H9 (cell line): Measurements from ENCODE around the gene FBLN1. TPM values are rescaled to one million over a fixed set of nuclear protein-coding genes. Genes with fewer than 3 reads are reported as not detected.
"Not testable (repeated sequence)": the region's sequence is repeated elsewhere in the genome, so short reads cannot be mapped to it uniquely, and the experiment has no call there.

Source experiments
- DNase-seq: peaks from one replicate; pipeline ENCODE4 v3.0.0-alpha.2; 2017
- H2AFZ ChIP-seq: one replicate; pipeline ENCODE4 v1.6.1; 2013; ENCODE audit warnings: mild to moderate bottlenecking, low read length, control low read depth, moderate library complexity
- H2AK5ac ChIP-seq: 2 replicates; pipeline ENCODE4 v1.6.1; 2013; ENCODE audit warnings: low read length, control low read depth, mixed read lengths; ENCODE audit not compliant: insufficient read length
- H2BK120ac ChIP-seq: one replicate; pipeline ENCODE4 v1.6.1; 2013; ENCODE audit warnings: low read depth, mild to moderate bottlenecking, low read length, control low read depth, inconsistent platforms; ENCODE audit not compliant: poor library complexity, severe bottlenecking
- H2BK12ac ChIP-seq: 2 replicates; pipeline ENCODE4 v1.6.1; 2013; ENCODE audit warnings: low read length, control low read depth, mixed read lengths, low read depth; ENCODE audit not compliant: insufficient read length
- H2BK15ac ChIP-seq: 2 replicates; pipeline ENCODE4 v1.6.1; 2013; ENCODE audit warnings: low read depth, low read length, control low read depth
- H2BK20ac ChIP-seq: one replicate; pipeline ENCODE4 v1.6.1; 2013; ENCODE audit warnings: low read depth, mild to moderate bottlenecking, low read length, control low read depth, inconsistent platforms; ENCODE audit not compliant: poor library complexity, severe bottlenecking
- H2BK5ac ChIP-seq: 2 replicates; pipeline ENCODE4 v1.6.1; 2013; ENCODE audit warnings: low read length, control low read depth, mixed read lengths; ENCODE audit not compliant: insufficient read length
- H3K14ac ChIP-seq: 2 replicates; pipeline ENCODE4 v1.6.1; 2013; ENCODE audit warnings: low read length, control low read depth; ENCODE audit not compliant: insufficient read depth
- H3K18ac ChIP-seq: 2 replicates; pipeline ENCODE4 v1.6.1; 2013; ENCODE audit warnings: low read depth, mild to moderate bottlenecking, mixed read lengths, low read length, control low read depth; ENCODE audit not compliant: insufficient read length
- H3K23ac ChIP-seq: 2 replicates; pipeline ENCODE4 v1.6.1; 2013; ENCODE audit warnings: low read length, control low read depth, mixed read lengths, low read depth; ENCODE audit not compliant: insufficient read length
- H3K23me2 ChIP-seq: 2 replicates; pipeline ENCODE4 v1.6.1; 2013; ENCODE audit warnings: low read depth, mild to moderate bottlenecking, mixed read lengths, low read length, control low read depth; ENCODE audit not compliant: insufficient read length, poor library complexity, severe bottlenecking
- H3K27ac ChIP-seq: 2 replicates; pipeline ENCODE4 v1.5.1; 2013; ENCODE audit warnings: low read length, control low read depth, mixed read lengths, low read depth; ENCODE audit not compliant: insufficient read length
- H3K27me3 ChIP-seq: 2 replicates; pipeline ENCODE4 v1.6.1; 2013; ENCODE audit warnings: low read length, control low read depth, inconsistent platforms; ENCODE audit not compliant: insufficient read depth
- H3K4ac ChIP-seq: 2 replicates; pipeline ENCODE4 v1.6.1; 2013; ENCODE audit warnings: low read depth, mild to moderate bottlenecking, control low read depth, inconsistent platforms, low read length, moderate library complexity
- H3K4me1 ChIP-seq: 2 replicates; pipeline ENCODE4 v1.6.1; 2013; ENCODE audit warnings: low read length, control low read depth, inconsistent platforms; ENCODE audit not compliant: insufficient read depth
- H3K4me2 ChIP-seq: 2 replicates; pipeline ENCODE4 v1.6.1; 2013; ENCODE audit warnings: low read length, control low read depth, mixed read lengths; ENCODE audit not compliant: insufficient read length, insufficient read depth
- H3K56ac ChIP-seq: 2 replicates; pipeline ENCODE4 v1.6.1; 2013; ENCODE audit warnings: low read depth, mild to moderate bottlenecking, mixed read lengths, low read length, control low read depth; ENCODE audit not compliant: insufficient read length
- H3K79me1 ChIP-seq: 2 replicates; pipeline ENCODE4 v1.6.1; 2013; ENCODE audit warnings: low read depth, mild to moderate bottlenecking, moderate library complexity, low read length, control low read depth, inconsistent platforms; ENCODE audit not compliant: insufficient read depth, poor library complexity, severe bottlenecking
- H3K79me2 ChIP-seq: 2 replicates; pipeline ENCODE4 v1.6.1; 2013; ENCODE audit warnings: low read length, control low read depth, inconsistent platforms; ENCODE audit not compliant: insufficient read depth
- H3K9ac ChIP-seq: 2 replicates; pipeline ENCODE4 v1.6.1; 2013; ENCODE audit warnings: low read length, control low read depth, mixed read lengths; ENCODE audit not compliant: insufficient read length; ENCODE audit errors: extremely low read depth
- H3K9me3 ChIP-seq: one replicate; pipeline ENCODE4 v1.6.1; 2013; ENCODE audit warnings: low read depth, low read length, inconsistent platforms; ENCODE audit not compliant: control insufficient read depth
- H3T11ph ChIP-seq: one replicate; pipeline ENCODE4 v1.6.1; 2013; ENCODE audit warnings: mild to moderate bottlenecking, low read length, control low read depth, inconsistent platforms
- H4K20me1 ChIP-seq: one replicate; pipeline ENCODE4 v1.6.1; 2013; ENCODE audit not compliant: control insufficient read depth, insufficient read length, insufficient read depth
- H4K5ac ChIP-seq: 2 replicates; pipeline ENCODE4 v1.6.1; 2013; ENCODE audit warnings: low read depth, mild to moderate bottlenecking, mixed read lengths, low read length, control low read depth; ENCODE audit not compliant: insufficient read length
- H4K8ac ChIP-seq: replicated peaks from 2 replicates; pipeline ENCODE4 v1.6.1; 2013; ENCODE audit warnings: low read length, control low read depth, mixed read lengths, low read depth; ENCODE audit not compliant: insufficient read length
- H4K91ac ChIP-seq: 2 replicates; pipeline ENCODE4 v1.6.1; 2013; ENCODE audit warnings: low read depth, mild to moderate bottlenecking, moderate library complexity, mixed read lengths, low read length, control low read depth; ENCODE audit not compliant: insufficient read length
- H3K27ac Mint-ChIP-seq, 3 experiments: 2 replicates in 2 of 3; 3 replicates in 1 of 3; pipeline ENCODE4 v1.8.0; 2020 to 2021; ENCODE audit warnings: mixed read lengths in 3 of 3, mild to moderate bottlenecking in 1 of 3, moderate library complexity in 1 of 3
- H3K27me3 Mint-ChIP-seq: 2 replicates; pipeline ENCODE4 v1.8.0; 2021; ENCODE audit warnings: low read depth, mild to moderate bottlenecking, moderate library complexity, mixed read lengths
- H3K36me3 Mint-ChIP-seq, 3 experiments: 2 replicates in 2 of 3; 3 replicates in 1 of 3; pipeline ENCODE4 v1.8.0; 2020 to 2021; ENCODE audit warnings: low read depth in 3 of 3, mixed read lengths in 3 of 3; ENCODE audit not compliant: insufficient read depth in 1 of 3
- H3K4me1 Mint-ChIP-seq, 2 experiments: 2 replicates each; pipeline ENCODE4 v1.8.0; 2020; ENCODE audit warnings: mixed read lengths in 2 of 2
- H3K4me3 Mint-ChIP-seq, 2 experiments: 2 replicates in 1 of 2; 3 replicates in 1 of 2; pipeline ENCODE4 v1.8.0; 2020 to 2021; ENCODE audit warnings: mild to moderate bottlenecking in 2 of 2, mixed read lengths in 2 of 2, moderate library complexity in 1 of 2
- H3K9me3 Mint-ChIP-seq, 2 experiments: 2 replicates in 1 of 2; 3 replicates in 1 of 2; pipeline ENCODE4 v1.8.0; 2020; ENCODE audit warnings: mild to moderate bottlenecking in 2 of 2, mixed read lengths in 2 of 2, moderate library complexity in 1 of 2
- WGBS: extraction: QIAGEN DNeasy Blood & Tissue Kit; methylation state at CpG from one replicate; pipeline ENCODE4 v1.1.7; 2013; ENCODE audit warnings: missing lambda C conversion rate, low lambda C conversion rate, mixed read lengths; ENCODE audit not compliant: insufficient read length; ENCODE audit errors: extremely low coverage; 5-methylcytosine and 5-hydroxymethylcytosine counted together
- total RNA-seq: library from RNA; stranded (reverse); gene quantifications from 2 replicates; pipeline ENCODE4 v1.2.1, GENCODE V29; 2021
- TF ChIP-seq, protein P1 (sequence below): fragments of 200-600 bp; sonication (generic); conservative IDR thresholded peaks from 3 replicates; pipeline ENCODE4 v1.8.0; 2021; ENCODE audit warnings: antibody characterized with exemption, mild to moderate bottlenecking

Gene FBLN1
- total RNA-seq, 1 experiment from 2014 or later: 140 TPM

DNA sequence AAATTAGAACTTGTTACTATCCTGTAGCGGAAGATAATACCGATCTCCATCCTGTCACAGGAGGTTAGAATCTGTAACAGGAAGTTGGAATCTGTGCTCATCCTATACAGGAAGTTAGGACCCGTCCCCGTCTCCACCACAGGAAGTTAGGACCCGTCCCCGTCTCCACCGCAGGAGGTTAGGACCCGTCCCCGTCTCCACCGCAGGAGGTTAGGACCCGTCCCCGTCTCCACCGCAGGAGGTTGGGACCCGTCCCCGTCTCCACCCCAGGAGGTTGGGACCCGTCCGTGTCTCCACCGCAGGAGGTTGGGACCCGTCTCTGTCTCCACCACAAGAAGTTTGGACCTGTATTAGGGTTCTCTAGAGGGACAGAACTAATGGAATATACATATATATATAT lies 52.2 kb downstream of the FBLN1 start:
- peaks cover 62 to 77% (median 73%) of the 10 kb centered on the region in 3 experiments for H3K36me3 Mint-ChIP-seq
- H2AFZ ChIP-seq: no peak overlapping the region

DNA sequence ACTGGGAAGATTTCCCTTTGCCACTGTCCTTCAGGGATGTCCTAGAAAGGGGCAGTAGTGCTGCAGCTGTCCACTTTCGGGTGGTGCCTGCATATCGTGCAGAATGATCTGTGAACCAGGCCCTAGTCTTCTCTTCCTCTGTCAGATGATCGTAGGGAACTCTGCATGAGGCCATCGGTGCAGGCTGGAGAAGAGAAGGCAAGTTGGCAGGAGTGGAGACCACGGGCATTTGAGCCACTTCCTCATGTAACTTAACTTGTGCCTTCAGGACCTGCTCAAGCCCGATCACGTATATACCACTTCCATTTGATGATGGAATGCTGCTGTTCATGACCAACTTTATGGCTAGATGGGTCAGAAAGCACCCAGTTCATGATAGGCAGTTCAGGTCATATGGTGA lies 55.2 kb downstream of the FBLN1 start:
- H3K79me2 ChIP-seq, H3K4ac ChIP-seq, H3T11ph ChIP-seq, H3K9ac ChIP-seq, H3K4me3 Mint-ChIP-seq, DNase-seq, H2BK5ac ChIP-seq, H4K8ac ChIP-seq, H3K9me3 ChIP-seq, H4K91ac ChIP-seq, H2BK20ac ChIP-seq, H2BK12ac ChIP-seq, H3K27ac Mint-ChIP-seq, H3K14ac ChIP-seq, H3K56ac ChIP-seq, H4K20me1 ChIP-seq, H2BK15ac ChIP-seq, H3K4me1 ChIP-seq, H3K79me1 ChIP-seq, H3K23me2 ChIP-seq, H3K4me2 ChIP-seq, H2BK120ac ChIP-seq, H3K27me3 Mint-ChIP-seq, H4K5ac ChIP-seq, H3K27me3 ChIP-seq, H2AFZ ChIP-seq, H3K4me1 Mint-ChIP-seq, H3K18ac ChIP-seq, H3K27ac ChIP-seq, H2AK5ac ChIP-seq, H3K23ac ChIP-seq: not testable (repeated sequence)
- H3K9me3 Mint-ChIP-seq: peaks cover 20 to 44% of the 10 kb centered on the region in 2 experiments
- H3K36me3 Mint-ChIP-seq: peaks cover 78 to 82% (median 78%) of the 10 kb centered on the region in 3 experiments
- WGBS: no CpG with 5 or more reads among the region's 7 CpGs

More for the DNA sequence above, 52.2 kb downstream of the FBLN1 start:
- Histone ChIP-seq H3K79me1 (no peaks in the 10 kb centered on the region), H3T11ph (no peak overlapping the region), H3K27me3 (no peaks in the 10 kb centered on the region), H3K23ac (no peak overlapping the region), H3K14ac (no peak overlapping the region), H4K8ac (no peak overlapping the region), H3K79me2 (no peaks in the 10 kb centered on the region), H3K27ac (no peak overlapping the region), H3K4ac (no peak overlapping the region), H3K56ac (no peak overlapping the region), H4K91ac (no peak overlapping the region), H4K20me1 (no peaks in the 10 kb centered on the region), H2BK20ac (no peak overlapping the region), H3K18ac (no peak overlapping the region), H3K23me2 (no peaks in the 10 kb centered on the region), H2AK5ac (no peak overlapping the region), H3K4me1 (no peaks in the 10 kb centered on the region), H2BK120ac (no peak overlapping the region), H2BK15ac (no peak overlapping the region), H4K5ac (no peak overlapping the region), H2BK12ac (no peak overlapping the region), H2BK5ac (no peak overlapping the region), H3K9ac (no peak overlapping the region), H3K4me2 (no peak overlapping the region), H3K9me3 (peaks cover 2% of the 10 kb centered on the region)
- Mint-ChIP-seq H3K4me3 (no peak overlapping the region), H3K9me3 (peaks cover 11 to 23% of the 10 kb centered on the region in 2 experiments; a peak in 4 of 5 replicates), H3K4me1 (peaks cover 6 to 24% of the 10 kb centered on the region in 2 experiments), H3K27me3 (no peaks in the 10 kb centered on the region; the same call in none of the 2 replicates), H3K27ac (no peak overlapping the region)
- no CpG with 5 or more reads among the region's 19 CpGs for WGBS
- DNase-seq: no peak
- TF ChIP-seq, protein P1, sequence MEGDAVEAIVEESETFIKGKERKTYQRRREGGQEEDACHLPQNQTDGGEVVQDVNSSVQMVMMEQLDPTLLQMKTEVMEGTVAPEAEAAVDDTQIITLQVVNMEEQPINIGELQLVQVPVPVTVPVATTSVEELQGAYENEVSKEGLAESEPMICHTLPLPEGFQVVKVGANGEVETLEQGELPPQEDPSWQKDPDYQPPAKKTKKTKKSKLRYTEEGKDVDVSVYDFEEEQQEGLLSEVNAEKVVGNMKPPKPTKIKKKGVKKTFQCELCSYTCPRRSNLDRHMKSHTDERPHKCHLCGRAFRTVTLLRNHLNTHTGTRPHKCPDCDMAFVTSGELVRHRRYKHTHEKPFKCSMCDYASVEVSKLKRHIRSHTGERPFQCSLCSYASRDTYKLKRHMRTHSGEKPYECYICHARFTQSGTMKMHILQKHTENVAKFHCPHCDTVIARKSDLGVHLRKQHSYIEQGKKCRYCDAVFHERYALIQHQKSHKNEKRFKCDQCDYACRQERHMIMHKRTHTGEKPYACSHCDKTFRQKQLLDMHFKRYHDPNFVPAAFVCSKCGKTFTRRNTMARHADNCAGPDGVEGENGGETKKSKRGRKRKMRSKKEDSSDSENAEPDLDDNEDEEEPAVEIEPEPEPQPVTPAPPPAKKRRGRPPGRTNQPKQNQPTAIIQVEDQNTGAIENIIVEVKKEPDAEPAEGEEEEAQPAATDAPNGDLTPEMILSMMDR: no peak
